Natural killer cell (primary cell): ENCODE results near the gene MEF2D. TPM values are rescaled to one million over a fixed set of nuclear protein-coding genes. Genes with fewer than 3 reads are reported as not detected.

Source experiments
- ATAC-seq, 3 donors: fragments of 150-1000 bp in 2 of 3; fragments of 200-7000 bp in 1 of 3; cut with Tn5 transposase; 1 replicate in 1 of 3; 2 replicates in 2 of 3; pipeline ENCODE4 v1.10.0; 2021; ENCODE audit warnings: mild to moderate bottlenecking in 2 of 3, moderate library complexity in 2 of 3
- DNase-seq, 2 donors: peaks; one replicate each; pipeline versions ENCODE4 v3.0.0 to v3.0.0-alpha.2; 2013 to 2021; ENCODE audit warnings: mixed read lengths in 1 of 2
- H3K27ac ChIP-seq: one replicate; pipeline ENCODE4 v1.5.1; 2013; ENCODE audit warnings: mild to moderate bottlenecking, low read length
- H3K27me3 ChIP-seq: one replicate; pipeline ENCODE4 v1.6.1; 2013; ENCODE audit warnings: low read length; ENCODE audit not compliant: control insufficient read depth, insufficient read depth
- H3K36me3 ChIP-seq: one replicate; pipeline ENCODE4 v1.6.1; 2013; ENCODE audit warnings: low read length; ENCODE audit not compliant: control insufficient read depth, insufficient read depth
- H3K4me1 ChIP-seq: one replicate; pipeline ENCODE4 v1.6.1; 2013; ENCODE audit warnings: low read length; ENCODE audit not compliant: control insufficient read depth, insufficient read depth
- H3K4me3 ChIP-seq: one replicate; pipeline ENCODE4 v1.5.1; 2013; ENCODE audit warnings: low read length
- H3K9me3 ChIP-seq: one replicate; pipeline ENCODE4 v1.6.1; 2013; ENCODE audit warnings: low read length; ENCODE audit not compliant: control insufficient read depth, insufficient read depth
- H3K27ac Mint-ChIP-seq, 2 donors: one replicate each; pipeline ENCODE4 v1.8.0; 2022; ENCODE audit warnings: mild to moderate bottlenecking in 2 of 2, mixed read lengths in 2 of 2, moderate library complexity in 1 of 2
- H3K27me3 Mint-ChIP-seq, 2 donors: one replicate each; pipeline ENCODE4 v1.8.0; 2022; ENCODE audit warnings: low read depth in 2 of 2, mixed read lengths in 2 of 2
- H3K36me3 Mint-ChIP-seq: one replicate; pipeline ENCODE4 v1.8.0; 2022; ENCODE audit warnings: mixed read lengths
- H3K4me1 Mint-ChIP-seq, 2 donors: one replicate each; pipeline ENCODE4 v1.8.0; 2022; ENCODE audit warnings: mixed read lengths in 2 of 2
- H3K4me3 Mint-ChIP-seq: one replicate; pipeline ENCODE4 v1.8.0; 2022; ENCODE audit warnings: mild to moderate bottlenecking, moderate library complexity, mixed read lengths
- H3K9me3 Mint-ChIP-seq, 2 donors: one replicate each; pipeline ENCODE4 v1.8.0; 2022; ENCODE audit warnings: mixed read lengths in 2 of 2
- CTCF ChIP-seq: fragments of 200-600 bp; IDR thresholded peaks from one replicate; pipeline ENCODE4 v1.8.0; 2022; ENCODE audit warnings: antibody characterized with exemption
- WGBS: methylation state at CpG from one replicate; pipeline ENCODE4 v1.1.7; 2013; ENCODE audit warnings: missing lambda C conversion rate; ENCODE audit not compliant: insufficient coverage; 5-methylcytosine and 5-hydroxymethylcytosine counted together
- intact Hi-C: fragments of 100-400 bp; cut with micrococcal nuclease; formaldehyde crosslinking; loops from one replicate; pipeline ENCODE4 v1.14.2; 2022
- total RNA-seq, 4 donors: library from RNA; stranded (reverse); fragments of 120-200 nt in 1 of 4; gene quantifications; one replicate each; pipeline versions ENCODE4 v1.2.3 to v1.2.4, GENCODE V29; 2013 to 2022

The MEF2D gene
- total RNA-seq, 3 donors from 2014 or later (not counting 1 experiment from before 2014, with no cell fraction given): 232 to 298 (median 284) TPM

- no peak for TF ChIP-seq CTCF
- DNase-seq (no peak), ATAC-seq (no peak)
- Mint-ChIP-seq H3K27me3 (no peaks in the 10 kb centered on the region), H3K9me3 (no peaks in the 10 kb centered on the region), H3K36me3 (no peaks in the 10 kb centered on the region), H3K4me1 (peaks cover 26 to 36% of the 10 kb centered on the region in 2 donors), H3K4me3 (no peak overlapping the region), H3K27ac (peak overlapping the region in 1 of 2 donors; percentile 61)
- no peaks in the 10 kb centered on the region for H3K36me3 ChIP-seq
- no peak overlapping the region for H3K27ac ChIP-seq
- H3K4me1 ChIP-seq: peaks cover 26% of the 10 kb centered on the region
- no peaks in the 10 kb centered on the region for H3K27me3 ChIP-seq
- no peaks in the 10 kb centered on the region for H3K9me3 ChIP-seq
- intact Hi-C loops: no loop called here
- no peak overlapping the region for H3K4me3 ChIP-seq
- WGBS: 94% methylated on average over 13 of the region's 13 CpGs
Observed at GRCh38 chr1:156510709-156511108, 10.1 kb upstream of the MEF2D start.

GRCh38 chr1:156509424-156510034 lies 9.0 kb upstream of the MEF2D start:
- H3K27ac Mint-ChIP-seq: peak overlapping the region in 1 of 2 donors; percentile 91
- intact Hi-C loops: no loop called here

GRCh38 chr1:156508955-156509234 lies 8.3 kb upstream of the MEF2D start:
- DNase-seq: no peak
- no peaks in the 10 kb centered on the region for H3K27me3 ChIP-seq
- Mint-ChIP-seq H3K36me3 (no peaks in the 10 kb centered on the region), H3K4me3 (no peak overlapping the region), H3K27ac (peak overlapping the region; percentile 91 to 99), H3K27me3 (no peaks in the 10 kb centered on the region), H3K4me1 (peaks cover 42 to 54% of the 10 kb centered on the region in 2 donors), H3K9me3 (no peaks in the 10 kb centered on the region)
- TF ChIP-seq CTCF: no peak
- H3K4me1 ChIP-seq: peaks cover 44% of the 10 kb centered on the region
- H3K27ac ChIP-seq: peak overlapping the region; percentile 88
- no peak overlapping the region for H3K4me3 ChIP-seq
- H3K9me3 ChIP-seq: no peaks in the 10 kb centered on the region
- WGBS: 91% methylated on average over 2 of the region's 2 CpGs
- no peaks in the 10 kb centered on the region for H3K36me3 ChIP-seq
- ATAC-seq: no peak
- intact Hi-C loops: no loop called here

More at GRCh38 chr1:156509424-156510034, 9.0 kb upstream of the MEF2D start:
- Histone ChIP-seq H3K4me1 (peaks cover 37% of the 10 kb centered on the region), H3K36me3 (no peaks in the 10 kb centered on the region), H3K4me3 (no peak overlapping the region), H3K27me3 (no peaks in the 10 kb centered on the region), H3K9me3 (no peaks in the 10 kb centered on the region), H3K27ac (peak overlapping the region; percentile 88)
- Mint-ChIP-seq H3K9me3 (no peaks in the 10 kb centered on the region), H3K27me3 (no peaks in the 10 kb centered on the region), H3K4me3 (no peak overlapping the region), H3K36me3 (no peaks in the 10 kb centered on the region), H3K4me1 (peaks cover 36 to 48% of the 10 kb centered on the region in 2 donors)
- WGBS: 97% methylated on average over 8 of the region's 9 CpGs
- ATAC-seq: no peak
- DNase-seq: no peak
- no peak for TF ChIP-seq CTCF
